Spleen (tissue), 7 donors: Measurements from ENCODE around the gene RFFL.

Experiments used
- CTCF ChIP-seq, 11 experiments: fragments of 200-600 bp in 7 of 11; fragments of 450-650 bp in 4 of 11; sonication (generic) in 4 of 11; IDR thresholded peaks in 8 of 11; conservative IDR thresholded peaks in 3 of 11; 1 replicate in 7 of 11; 2 replicates in 4 of 11; pipeline versions ENCODE4 v1.4.0 to v1.8.0; 2016 to 2021; ENCODE audit warnings: antibody characterized with exemption in 11 of 11, inconsistent platforms in 4 of 11, mild to moderate bottlenecking in 1 of 11
- POLR2A ChIP-seq, 3 donors: fragments of 450-650 bp; IDR thresholded peaks; one replicate each; pipeline ENCODE4 v1.5.1; 2017; ENCODE audit warnings: antibody characterized with exemption in 3 of 3, mild to moderate bottlenecking in 1 of 3
- POLR2AphosphoS5 ChIP-seq, 3 donors: sonication (generic); formaldehyde crosslinking; IDR thresholded peaks; one replicate each; pipeline ENCODE4 v1.5.1; 2017; ENCODE audit warnings: antibody characterized with exemption in 3 of 3
- donor health status: DM: no; HTN: no; CAD: no; lungs with moderate emphysema.
- donor health status: DM: no; HTN: no; CAD: no.
- donor health status: DM: no; HTN: no; CAD: no.

- no peak for TF ChIP-seq CTCF (IDR thresholded peaks at IDR 0.05 in 8 of 11, conservative IDR thresholded peaks at IDR 0.05 in 3 of 11)
- TF ChIP-seq POLR2A (IDR thresholded peaks at IDR 0.05): no peak
- no peak for TF ChIP-seq POLR2AphosphoS5 (IDR thresholded peaks at IDR 0.05)
These were observed 10.6 kb upstream of the RFFL start for GRCh38 chr17:35073991-35074627.
